ENCODE results near the gene SMIM38.

The SMIM38 gene

DNA sequence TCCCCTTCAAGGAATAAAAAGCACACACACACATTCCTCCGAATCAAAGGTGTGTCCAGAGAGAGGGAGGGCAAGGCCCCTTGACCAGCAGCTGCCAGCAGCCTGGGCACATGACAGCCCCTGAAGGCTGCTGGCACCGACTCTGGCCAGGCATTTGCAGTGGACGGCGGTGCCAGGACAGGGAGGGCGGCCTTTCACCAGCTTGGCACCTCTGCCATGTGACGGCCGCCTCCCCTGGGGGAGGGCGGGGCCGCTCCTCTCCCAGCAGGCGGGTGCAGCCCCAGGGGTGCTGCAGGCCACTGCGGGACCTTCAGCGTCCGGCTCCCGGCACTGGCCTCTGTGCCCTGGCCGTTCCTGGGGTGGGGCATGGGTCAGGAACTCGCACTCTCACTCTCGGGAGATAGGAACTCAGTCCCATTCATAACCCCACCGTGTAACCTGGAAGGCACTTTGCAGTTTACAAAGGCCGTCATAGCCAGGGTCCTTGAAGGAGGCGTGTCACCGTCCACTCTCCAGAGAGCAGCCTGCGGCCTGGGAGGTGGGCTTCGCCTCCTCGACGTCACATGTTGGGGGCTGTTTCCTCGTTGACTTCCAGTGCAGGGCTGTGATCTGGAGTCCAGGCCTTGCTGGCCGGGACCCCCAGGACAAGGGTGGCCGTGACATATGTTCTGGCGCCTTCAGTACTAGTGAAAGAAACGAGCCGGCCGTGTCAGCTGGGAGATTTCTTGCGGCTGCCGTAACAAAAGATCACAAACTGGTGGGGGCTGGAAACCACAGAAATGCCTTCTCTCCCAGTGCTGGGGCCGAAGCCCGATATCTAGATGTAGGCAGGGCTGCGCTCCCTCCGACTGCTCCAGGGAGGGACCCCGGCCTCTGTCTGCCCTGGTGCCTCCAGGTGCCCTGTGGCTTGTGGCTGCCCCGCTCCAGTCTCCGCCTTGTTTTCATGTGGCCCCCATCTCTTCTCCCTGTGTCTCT, 39.9 kb upstream of the SMIM38 start:
- TF ChIP-seq, protein P1, sequence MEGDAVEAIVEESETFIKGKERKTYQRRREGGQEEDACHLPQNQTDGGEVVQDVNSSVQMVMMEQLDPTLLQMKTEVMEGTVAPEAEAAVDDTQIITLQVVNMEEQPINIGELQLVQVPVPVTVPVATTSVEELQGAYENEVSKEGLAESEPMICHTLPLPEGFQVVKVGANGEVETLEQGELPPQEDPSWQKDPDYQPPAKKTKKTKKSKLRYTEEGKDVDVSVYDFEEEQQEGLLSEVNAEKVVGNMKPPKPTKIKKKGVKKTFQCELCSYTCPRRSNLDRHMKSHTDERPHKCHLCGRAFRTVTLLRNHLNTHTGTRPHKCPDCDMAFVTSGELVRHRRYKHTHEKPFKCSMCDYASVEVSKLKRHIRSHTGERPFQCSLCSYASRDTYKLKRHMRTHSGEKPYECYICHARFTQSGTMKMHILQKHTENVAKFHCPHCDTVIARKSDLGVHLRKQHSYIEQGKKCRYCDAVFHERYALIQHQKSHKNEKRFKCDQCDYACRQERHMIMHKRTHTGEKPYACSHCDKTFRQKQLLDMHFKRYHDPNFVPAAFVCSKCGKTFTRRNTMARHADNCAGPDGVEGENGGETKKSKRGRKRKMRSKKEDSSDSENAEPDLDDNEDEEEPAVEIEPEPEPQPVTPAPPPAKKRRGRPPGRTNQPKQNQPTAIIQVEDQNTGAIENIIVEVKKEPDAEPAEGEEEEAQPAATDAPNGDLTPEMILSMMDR (IDR thresholded peaks at IDR 0.05; ENCODE audit: low read depth, low read length, missing control alignments): no peak
- H3K4me3 ChIP-seq (ENCODE audit: low read depth, low read length): no peak overlapping the region
- in situ Hi-C loops (cut with HindIII; ENCODE audit: low sequenced_read_pairs): no loop called here
- DNase-seq (ENCODE audit: low read depth): peak; percentile 15

GRCh38 chr11:69116671-69117070, 39.1 kb upstream of the SMIM38 start:
- H3K4me3 ChIP-seq (ENCODE audit: low read depth, low read length): no peak overlapping the region
- DNase-seq (ENCODE audit: low read depth): no peak
- TF ChIP-seq, protein P1 (IDR thresholded peaks at IDR 0.05; ENCODE audit: low read depth, low read length, missing control alignments): no peak
- in situ Hi-C loops (cut with HindIII; ENCODE audit: low sequenced_read_pairs): no loop called here

DNA sequence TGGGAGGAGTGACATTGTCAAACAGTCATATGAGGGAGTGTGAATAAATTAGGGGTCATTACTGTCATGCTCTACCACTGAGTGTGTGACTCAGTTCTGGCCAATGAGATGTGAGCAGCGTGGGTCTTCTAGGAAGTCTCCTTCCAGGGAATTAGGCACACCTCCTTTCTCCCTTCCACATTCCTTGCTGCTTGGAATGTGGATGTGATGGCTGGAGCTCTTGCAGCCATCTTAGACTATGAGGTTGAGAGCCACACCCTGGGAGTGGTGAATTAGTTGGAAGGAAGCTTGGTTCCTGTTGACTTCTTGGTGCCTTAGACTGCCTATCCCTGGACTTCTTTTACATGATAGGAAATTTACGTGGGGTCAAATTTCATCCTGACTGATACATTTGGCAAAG, 36.5 kb upstream of the SMIM38 start:
- DNase-seq (ENCODE audit: low read depth): no peak
- H3K4me3 ChIP-seq (ENCODE audit: low read depth, low read length): no peak overlapping the region
- in situ Hi-C loops (cut with HindIII; ENCODE audit: low sequenced_read_pairs): no loop called here
- TF ChIP-seq, protein P1 (IDR thresholded peaks at IDR 0.05; ENCODE audit: low read depth, low read length, missing control alignments): no peak

GRCh38 chr11:69120096-69120875, 35.4 kb upstream of the SMIM38 start:
- in situ Hi-C loops (cut with HindIII; ENCODE audit: low sequenced_read_pairs): no loop called here
- DNase-seq (ENCODE audit: low read depth): no peak

GRCh38 chr11:69121021-69121420, 34.7 kb upstream of the SMIM38 start:
- no peak overlapping the region for H3K4me3 ChIP-seq (ENCODE audit: low read depth, low read length)
- DNase-seq (ENCODE audit: low read depth): no peak
- TF ChIP-seq, protein P1 (IDR thresholded peaks at IDR 0.05; ENCODE audit: low read depth, low read length, missing control alignments): no peak
- in situ Hi-C loops (cut with HindIII; ENCODE audit: low sequenced_read_pairs): no loop called here

More at GRCh38 chr11:69120096-69120875, 35.4 kb upstream of the SMIM38 start:
- TF ChIP-seq, protein P1 (IDR thresholded peaks at IDR 0.05; ENCODE audit: low read depth, low read length, missing control alignments): no peak
- H3K4me3 ChIP-seq (ENCODE audit: low read depth, low read length): no peak overlapping the region

- in situ Hi-C loops (cut with HindIII; ENCODE audit: low sequenced_read_pairs): no loop called here
- no peak overlapping the region for H3K4me3 ChIP-seq (ENCODE audit: low read depth, low read length)
- TF ChIP-seq, protein P1 (IDR thresholded peaks at IDR 0.05; ENCODE audit: low read depth, low read length, missing control alignments): no peak
- DNase-seq (ENCODE audit: low read depth): no peak
Observed at GRCh38 chr11:69121621-69122325, 34.0 kb upstream of the SMIM38 start.

All from astrocyte of the cerebellum (primary cell).